Esophagus mucosa (tissue), 1 donor: ENCODE data around the gene STRA6. TPM values are rescaled to one million over a fixed set of nuclear protein-coding genes. Genes with fewer than 3 reads are reported as not detected.

Experiments
- ATAC-seq: fragments of 200-7000 bp; cut with Tn5 transposase; one replicate; pipeline ENCODE4 v1.9.1; 2020
- total RNA-seq: library from RNA; stranded (reverse); gene quantifications from one replicate; pipeline ENCODE4 v1.2.4, GENCODE V29; 2023
- donor health status: DM: yes; HTN: yes; CAD: no.

The STRA6 gene
- total RNA-seq, 1 donor from 2014 or later: 1.5 TPM

DNA sequence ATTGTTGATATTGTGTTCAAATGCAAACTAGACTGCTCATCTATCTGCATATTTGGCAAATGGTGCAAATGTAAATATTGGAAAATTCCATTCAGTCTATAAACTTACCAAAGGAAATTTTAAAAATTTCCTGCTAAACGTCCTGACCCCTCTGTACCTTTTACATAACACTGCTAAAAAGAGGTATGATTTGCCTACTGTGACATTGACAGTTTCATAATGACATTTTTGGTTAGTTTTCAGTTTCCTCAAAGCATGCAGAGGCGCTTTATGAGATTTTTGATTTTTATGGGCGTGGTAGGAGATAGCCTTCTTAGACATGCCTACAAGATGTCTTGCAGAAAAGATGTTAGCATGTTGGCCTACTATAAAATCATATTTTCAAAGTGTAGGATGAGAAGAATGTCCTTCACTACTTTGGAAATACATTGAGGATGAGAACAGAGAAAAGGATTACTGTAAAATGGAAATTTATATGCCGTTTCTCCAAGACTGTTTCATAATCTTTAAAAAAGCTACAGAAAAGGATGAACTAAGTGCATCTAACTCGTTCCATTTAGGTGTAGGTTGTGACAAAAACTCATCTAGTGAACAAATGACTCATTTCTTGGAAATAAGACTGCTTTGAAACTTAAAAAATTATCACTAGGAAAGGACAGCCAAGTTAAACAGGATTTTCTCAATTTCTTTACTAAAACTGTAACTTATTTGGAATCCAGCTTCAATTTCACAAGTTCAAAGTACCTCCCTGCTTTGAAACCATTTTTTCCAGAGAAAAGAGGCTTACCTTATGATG, 43.5 kb downstream of the STRA6 start:
- ATAC-seq: no peak

DNA sequence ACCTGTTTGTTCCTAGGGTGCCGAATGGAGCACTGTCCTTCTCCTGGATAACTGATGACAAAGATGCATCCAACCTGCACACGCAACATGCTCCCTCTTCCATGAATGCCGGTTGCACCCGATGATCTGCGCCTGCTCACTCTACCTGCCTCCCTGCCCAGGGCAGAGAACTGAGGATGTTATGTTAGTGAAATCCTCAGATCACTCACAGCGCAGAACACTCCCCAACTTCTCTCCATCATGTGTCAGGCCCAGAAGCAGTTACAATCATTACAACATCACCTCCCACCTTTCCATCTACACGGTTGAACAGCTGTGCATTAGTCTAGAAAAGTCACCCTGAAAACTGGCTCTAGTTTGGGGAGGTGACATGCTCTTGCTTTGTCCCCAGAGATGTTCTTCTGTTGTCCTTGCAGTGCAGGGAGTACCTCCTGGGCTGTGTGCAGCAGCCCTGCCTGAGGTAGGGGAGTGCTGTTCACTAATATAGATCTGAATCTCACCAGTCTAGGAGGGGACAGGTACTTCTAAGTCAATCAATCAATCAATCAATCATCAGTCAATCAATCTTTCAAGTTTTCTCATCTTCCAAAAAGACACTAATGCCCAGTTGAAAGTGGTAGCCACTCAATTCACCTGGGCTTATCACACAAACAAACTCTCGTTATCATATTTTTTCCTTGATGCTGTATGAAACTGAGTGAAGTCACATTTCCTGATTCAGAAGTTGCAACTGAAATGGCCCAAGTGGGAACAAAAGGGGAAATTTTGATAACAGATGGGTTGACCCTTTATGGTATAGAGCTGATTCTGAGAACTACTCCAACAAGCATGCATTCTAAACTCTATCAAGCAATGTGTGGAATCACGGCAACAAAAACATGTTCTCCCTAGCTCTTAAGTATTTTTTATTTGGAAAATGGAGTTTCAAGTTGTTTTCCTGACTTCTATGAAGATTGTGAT, 44.4 kb downstream of the STRA6 start:
- no peak for ATAC-seq

DNA sequence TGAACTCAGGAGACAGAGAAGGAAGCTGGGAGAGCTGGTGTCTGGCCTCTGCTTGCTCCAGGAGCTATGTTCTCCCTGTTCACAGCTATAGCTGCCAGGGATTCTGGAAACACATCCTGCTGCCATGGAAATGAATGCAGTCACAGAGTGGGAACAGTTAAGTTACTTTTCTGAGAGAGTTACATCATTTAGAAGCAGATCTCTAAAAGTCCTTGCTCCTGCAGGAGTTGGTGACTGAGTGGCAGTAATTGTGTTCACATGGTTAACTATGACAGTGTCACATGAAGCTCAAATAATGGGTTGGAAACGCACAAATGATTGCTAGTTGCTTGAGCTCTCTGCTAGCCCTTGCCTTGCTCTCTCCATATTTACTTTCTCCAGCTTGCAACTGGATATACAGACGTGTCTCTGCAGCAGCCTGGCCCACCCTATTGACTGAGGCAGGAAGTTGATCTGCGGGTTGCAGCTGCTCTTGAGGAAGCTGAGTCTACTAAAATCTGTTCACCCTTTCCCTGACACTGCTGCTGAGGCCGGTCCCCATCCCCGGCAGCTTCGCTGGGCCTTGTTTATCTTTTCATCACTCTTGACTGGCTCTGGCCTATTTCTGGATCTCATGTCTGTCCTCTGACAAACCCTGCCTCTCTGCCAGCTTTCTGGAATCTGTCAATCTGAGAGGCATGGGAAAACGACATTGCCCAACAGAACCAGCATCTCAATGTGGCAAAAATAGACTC, 45.7 kb downstream of the STRA6 start:
- ATAC-seq: no peak

DNA sequence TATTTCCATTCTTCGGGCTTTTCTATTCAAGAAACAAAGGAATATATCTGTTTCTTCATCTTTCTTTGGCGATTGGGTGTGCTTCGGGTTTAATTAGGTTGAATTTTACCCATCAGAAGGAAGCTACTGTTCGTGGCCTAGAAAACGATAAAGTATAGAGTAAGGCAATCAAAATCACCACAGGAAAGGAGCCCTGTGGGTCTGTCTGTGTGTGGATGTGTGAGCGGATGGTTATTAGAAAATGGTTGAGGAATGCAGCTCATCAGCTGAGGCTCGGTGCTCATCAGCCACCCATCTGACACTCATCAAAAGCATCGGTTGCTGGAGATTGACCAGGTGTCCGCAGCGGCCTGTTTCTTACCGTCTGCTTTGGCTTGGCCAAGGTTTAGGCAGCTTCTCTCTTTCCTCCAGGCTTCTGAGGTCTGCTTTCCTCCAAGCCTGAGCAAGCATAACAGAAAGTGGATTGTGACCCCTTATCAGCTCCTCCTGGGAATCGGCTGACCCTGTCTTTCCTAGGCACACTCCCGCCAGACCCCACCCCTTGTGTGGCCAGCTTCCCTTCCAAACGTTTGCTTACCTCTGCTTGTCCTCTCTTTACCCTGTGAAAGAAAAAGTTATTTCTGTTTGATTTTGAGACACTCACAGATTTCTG, 46.7 kb downstream of the STRA6 start:
- ATAC-seq: no peak

DNA sequence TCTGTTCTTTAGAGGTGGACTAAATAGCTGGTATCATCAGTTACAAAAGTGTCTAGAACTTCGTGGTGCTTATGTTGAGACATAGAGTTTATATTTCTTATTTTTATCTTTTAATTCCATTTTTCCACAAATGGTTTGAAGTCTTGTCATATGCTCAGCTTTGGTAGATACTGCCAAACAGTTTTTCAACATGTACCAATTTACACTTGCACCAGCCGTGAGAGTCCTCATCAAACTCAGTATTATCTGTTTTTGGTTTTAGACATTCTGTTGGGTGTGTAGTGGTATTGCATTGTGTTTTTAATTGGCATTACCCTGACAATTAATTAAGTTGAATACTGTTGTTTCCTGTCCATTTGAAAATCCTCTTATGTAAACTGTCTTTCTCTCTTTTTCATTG, 55.5 kb downstream of the STRA6 start:
- no peak for ATAC-seq

DNA sequence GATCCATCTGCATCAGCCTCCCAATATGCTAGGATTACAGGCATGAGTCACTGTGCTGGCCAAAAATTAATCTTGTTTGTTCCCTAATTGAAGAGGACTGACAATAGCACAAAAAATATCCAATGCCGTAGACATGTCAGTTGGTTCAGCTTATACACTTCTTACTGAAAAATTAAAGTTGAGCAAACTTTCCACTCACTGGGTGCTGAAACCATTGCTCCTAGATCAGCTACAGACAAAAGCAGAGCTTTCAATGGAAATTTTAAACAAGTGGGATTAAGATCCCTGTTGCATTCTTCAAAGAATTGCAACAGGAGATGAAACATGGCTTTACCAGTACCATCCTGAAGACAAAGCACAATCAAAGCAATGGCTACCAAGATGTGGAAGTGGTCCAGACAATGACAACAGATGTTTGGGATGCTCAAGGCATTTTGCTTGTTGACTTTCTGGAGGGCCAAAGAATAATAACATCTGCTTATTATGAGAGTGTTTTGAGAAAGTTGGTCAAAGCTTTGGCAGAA, 56.2 kb downstream of the STRA6 start:
- no peak for ATAC-seq

DNA sequence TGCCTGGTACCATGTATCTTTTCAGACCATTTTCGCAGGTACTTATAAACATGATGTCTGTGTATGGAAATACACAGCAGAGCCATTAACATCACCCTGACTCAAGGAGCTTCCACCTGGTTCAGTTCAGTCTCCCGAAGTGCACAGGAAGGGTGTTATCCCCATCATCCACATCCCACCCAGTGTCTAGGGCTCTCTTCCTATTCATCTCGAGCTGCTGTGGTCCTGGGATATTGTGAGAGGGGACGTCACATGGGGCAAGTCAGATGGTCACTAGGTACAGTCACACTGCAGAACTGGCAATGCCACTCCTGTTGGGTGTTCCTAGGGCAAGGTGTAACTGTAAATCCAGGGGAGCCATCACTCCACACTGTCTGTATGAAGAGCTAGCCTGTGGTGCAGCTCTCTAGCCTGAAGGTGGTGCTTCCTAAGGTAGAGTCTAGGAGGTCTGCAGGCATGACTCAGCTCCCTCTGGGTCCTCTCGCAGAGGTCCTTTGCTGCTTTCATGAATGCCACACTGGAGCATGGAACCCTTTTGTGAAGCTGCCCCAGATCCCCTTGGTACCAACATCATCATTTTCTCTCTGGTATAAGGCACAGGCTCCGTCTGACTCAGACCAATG, 58.3 kb downstream of the STRA6 start:
- peak; percentile 31 for ATAC-seq

DNA sequence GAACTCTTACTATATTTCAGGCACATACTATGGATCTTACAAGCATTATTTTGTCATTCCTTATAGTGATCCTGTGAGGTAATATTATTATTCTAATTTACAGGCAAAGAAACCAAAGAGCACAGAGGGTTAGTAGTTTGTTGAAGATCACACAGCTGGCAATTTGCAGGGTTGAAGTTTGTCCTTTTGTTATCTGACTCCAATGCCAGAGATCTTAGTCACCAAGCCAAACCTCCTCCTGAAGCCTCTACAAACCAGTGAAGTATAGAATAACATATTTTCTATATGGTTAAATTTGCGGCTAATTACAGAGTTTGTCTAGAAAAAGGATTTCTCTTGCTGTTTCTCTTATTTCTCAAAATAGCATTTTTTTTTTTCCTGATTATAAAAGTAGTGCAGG, 61.0 kb downstream of the STRA6 start:
- ATAC-seq: no peak

DNA sequence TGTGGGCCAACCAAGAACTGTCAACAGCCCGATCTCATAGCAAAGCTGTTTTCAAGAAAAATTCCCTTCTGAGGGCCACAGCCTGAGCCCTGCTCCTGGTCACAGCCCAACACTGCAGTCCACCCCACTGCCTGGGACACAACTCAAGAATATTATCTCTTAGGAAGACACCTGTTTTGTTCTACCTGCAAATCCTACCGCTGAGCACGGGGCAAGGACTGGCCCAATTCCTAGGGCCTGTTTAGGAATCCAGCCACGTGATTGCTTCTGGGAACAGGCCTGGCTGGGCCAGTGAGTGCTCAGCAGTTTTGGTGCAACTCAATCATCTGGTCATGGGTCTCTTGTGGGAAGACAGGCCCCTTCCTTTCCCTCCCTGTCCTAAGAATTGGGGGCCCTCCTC, 63.9 kb downstream of the STRA6 start:
- no peak for ATAC-seq

DNA sequence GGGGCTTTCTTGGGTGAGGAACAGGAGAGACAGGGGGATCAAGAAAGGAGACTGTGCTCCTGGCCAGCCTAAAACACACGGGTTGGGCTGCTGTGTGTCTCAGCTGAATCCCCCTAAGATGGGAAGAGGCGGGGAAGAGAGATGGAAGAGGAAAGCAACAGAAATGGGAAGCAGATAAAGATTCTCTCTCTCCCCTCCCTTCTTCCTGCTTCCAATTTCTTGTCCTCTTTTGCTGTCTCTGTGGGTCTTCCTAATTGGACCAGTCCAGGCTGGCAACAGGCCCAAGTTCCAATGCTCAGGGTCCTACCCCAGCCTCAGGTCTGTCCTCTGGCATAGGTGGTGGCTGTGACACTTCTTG, 65.1 kb downstream of the STRA6 start:
- ATAC-seq: no peak

DNA sequence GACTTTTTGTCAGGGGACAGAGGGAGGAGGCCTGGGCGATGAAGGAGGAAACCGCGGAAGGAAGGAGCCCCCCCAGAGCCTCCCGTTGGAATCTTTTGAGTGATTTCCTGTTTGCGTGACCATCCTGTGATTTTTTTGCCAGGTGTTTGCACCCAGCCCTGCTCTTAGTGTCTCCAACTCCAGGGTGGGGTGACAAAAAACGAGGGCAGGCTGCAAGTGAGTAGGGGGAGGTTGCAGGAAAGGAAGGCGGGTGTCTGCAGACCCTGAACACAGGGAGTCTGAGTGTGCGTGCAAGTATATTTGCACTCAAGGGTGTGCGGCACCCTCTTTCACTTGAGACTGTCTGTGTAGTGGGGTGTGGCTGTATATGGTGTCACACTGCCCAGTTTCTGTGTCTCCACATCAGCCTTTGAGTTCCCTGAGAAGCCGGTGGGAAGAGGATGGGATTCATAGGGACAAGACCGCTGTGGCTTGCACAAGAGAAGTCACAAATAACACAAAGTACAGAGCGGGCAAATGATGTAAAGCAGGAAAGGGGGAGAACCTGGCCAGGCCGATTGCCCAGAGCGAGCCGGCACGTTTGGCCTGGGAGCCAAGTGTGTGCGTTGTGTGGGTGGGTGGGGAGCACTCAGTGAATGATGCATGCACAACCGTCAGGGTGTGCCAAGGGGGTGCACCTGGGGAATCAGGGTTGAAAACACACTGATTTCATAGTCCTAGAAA, 65.6 kb downstream of the STRA6 start:
- no peak for ATAC-seq

DNA sequence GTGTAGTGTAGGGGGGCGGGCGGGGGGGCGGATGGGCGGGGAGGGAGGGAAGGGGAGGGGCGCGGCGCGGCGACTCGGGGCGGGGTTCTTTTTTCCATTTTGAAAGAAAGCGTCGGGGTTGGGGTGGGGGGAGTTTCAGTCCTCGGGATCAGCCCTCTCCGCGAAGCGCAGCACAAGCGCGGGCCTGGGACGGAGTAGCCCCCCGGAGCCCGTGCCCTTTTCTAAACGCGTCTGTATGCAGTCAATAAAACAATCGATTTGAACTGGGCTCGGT, 66.1 kb downstream of the STRA6 start:
- no peak for ATAC-seq

DNA sequence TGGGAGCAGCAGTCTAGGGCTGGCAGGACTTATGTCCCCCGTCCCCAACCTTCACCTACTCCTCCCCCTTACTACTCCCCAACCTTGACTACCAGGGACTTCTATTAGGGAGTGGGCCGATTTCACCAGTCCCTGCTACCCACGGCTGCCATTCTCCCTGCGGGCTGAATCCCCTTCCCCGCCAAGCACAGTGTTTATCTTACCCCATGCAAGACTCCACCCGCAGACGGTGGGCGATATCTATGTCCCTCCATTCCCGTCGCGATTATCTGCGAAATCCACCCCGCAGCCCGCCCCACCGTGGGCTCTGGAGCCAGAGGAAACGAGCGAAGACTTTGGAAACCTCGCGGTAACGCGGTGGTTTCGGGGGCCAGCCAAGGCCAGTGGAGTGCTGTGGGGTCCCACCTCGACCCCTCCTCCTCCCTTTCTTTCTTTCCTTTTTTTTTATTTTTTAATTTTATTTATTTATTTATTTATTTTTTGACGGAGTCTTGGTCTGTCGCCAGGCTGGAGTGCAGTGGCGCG, 67.5 kb downstream of the STRA6 start:
- ATAC-seq: no peak

DNA sequence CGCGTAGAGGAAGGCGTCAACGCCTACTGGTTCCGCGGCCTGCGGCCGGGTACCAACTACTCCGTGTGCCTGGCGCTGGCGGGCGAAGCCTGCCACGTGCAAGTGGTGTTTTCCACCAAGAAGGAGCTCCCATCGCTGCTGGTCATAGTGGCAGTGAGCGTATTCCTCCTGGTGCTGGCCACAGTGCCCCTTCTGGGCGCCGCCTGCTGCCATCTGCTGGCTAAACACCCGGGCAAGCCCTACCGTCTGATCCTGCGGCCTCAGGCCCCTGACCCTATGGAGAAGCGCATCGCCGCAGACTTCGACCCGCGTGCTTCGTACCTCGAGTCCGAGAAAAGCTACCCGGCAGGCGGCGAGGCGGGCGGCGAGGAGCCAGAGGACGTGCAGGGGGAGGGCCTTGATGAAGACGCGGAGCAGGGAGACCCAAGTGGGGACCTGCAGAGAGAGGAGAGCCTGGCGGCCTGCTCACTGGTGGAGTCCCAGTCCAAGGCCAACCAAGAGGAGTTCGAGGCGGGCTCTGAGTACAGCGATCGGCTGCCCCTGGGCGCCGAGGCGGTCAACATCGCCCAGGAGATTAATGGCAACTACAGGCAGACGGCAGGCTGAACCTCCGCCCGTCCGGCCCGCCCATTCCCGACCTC, 68.1 kb downstream of the STRA6 start:
- ATAC-seq: no peak

DNA sequence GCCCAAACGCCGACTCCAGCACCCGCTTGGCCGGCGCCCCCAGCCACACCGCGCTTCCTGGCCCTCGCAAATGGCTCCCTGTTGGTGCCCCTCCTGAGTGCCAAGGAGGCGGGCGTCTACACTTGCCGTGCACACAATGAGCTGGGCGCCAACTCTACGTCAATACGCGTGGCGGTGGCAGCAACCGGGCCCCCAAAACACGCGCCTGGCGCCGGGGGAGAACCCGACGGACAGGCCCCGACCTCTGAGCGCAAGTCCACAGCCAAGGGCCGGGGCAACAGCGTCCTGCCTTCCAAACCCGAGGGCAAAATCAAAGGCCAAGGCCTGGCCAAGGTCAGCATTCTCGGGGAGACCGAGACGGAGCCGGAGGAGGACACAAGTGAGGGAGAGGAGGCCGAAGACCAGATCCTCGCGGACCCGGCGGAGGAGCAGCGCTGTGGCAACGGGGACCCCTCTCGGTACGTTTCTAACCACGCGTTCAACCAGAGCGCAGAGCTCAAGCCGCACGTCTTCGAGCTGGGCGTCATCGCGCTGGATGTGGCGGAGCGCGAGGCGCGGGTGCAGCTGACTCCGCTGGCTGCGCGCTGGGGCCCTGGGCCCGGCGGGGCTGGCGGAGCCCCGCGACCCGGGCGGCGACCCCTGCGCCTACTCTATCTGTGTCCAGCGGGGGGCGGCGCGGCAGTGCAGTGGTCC, 68.7 kb downstream of the STRA6 start:
- no peak for ATAC-seq

DNA sequence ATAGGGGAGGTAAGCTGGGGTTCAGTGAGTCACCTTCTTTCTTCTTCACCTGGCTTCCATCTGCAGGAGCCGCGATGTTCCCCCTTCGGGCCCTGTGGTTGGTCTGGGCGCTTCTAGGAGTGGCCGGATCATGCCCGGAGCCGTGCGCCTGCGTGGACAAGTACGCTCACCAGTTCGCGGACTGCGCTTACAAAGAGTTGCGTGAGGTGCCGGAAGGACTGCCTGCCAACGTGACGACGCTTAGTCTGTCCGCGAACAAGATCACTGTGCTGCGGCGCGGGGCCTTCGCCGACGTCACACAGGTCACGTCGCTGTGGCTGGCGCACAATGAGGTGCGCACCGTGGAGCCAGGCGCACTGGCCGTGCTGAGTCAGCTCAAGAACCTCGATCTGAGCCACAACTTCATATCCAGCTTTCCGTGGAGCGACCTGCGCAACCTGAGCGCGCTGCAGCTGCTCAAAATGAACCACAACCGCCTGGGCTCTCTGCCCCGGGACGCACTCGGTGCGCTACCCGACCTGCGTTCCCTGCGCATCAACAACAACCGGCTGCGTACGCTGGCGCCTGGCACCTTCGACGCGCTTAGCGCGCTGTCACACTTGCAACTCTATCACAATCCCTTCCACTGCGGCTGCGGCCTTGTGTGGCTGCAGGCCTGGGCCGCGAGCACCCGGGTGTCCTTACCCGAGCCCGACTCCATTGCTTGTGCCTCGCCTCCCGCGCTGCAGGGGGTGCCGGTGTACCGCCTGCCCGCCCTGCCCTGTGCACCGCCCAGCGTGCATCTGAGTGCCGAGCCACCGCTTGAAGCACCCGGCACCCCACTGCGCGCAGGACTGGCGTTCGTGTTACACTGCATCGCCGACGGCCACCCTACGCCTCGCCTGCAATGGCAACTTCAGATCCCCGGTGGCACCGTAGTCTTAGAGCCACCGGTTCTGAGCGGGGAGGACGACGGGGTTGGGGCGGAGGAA, 69.6 kb downstream of the STRA6 start:
- peak; percentile 24 for ATAC-seq

DNA sequence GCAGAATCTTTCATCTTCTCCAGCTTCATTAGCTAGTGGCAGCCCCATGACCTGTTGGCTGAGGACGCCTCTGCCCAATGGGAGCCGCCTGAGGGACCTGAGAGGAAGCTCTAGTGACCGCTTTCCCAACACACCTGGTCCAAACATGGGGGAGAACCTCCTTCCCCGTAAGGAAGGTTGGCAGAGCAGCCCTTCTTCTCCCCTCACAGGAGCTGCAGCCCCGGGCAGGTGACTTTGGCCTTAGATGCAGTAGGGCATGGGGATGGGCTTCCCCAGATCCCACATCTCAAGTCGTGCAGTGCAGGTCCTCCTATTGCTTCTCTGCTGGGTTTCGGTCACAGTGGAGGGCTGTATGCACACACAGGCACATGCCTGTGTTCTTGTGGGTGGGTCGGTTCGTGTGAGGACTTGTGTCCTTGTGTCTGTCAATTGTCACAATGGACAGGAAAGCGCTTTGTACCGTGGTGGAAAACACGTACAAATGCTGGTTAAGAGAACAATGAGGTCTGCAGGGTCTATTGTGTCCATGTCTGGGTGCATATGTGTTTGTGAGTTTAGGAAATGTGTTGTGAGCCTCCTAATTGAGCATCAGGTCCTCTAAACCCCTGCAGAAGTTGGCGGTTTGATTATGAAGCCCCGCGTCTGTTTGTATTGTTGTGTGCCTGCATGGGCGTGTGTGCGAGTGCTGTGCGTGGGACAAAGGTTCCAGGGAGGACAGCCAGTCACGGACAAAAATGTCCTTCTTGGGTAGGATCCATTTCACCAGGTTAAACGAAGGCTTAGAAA, 70.8 kb downstream of the STRA6 start:
- no peak for ATAC-seq
